HepG2 (cell line): ENCODE data around the gene VEGFB. TPM values are rescaled to one million over a fixed set of nuclear protein-coding genes. Genes with fewer than 3 reads are reported as not detected.

Source experiments
- GFI1 ChIP-seq: sonication (generic); formaldehyde crosslinking; IDR thresholded peaks from 2 replicates; pipeline ENCODE4 v1.5.0; 2020; ENCODE audit warnings: missing genetic modification reagents, mild to moderate bottlenecking, borderline replicate concordance
- ISL2 ChIP-seq: sonication (generic); formaldehyde crosslinking; IDR thresholded peaks from 2 replicates; pipeline ENCODE4 v1.5.0; 2020; ENCODE audit warnings: missing genetic modification reagents
- MAZ ChIP-seq, 2 experiments: sonication (generic) in 1 of 2; formaldehyde crosslinking in 1 of 2; IDR thresholded peaks; 2 replicates each; pipeline versions ENCODE4 v1.5.0 to v1.6.1; 2012 to 2020; ENCODE audit warnings: low read depth in 2 of 2, mild to moderate bottlenecking in 2 of 2, borderline replicate concordance in 1 of 2, improper control_type of control experiment in 1 of 2, low read length in 1 of 2, missing genetic modification reagents in 1 of 2, moderate library complexity in 1 of 2
- MLLT10 ChIP-seq: sonication (generic); formaldehyde crosslinking; IDR thresholded peaks from 2 replicates; pipeline ENCODE4 v1.4.0; 2020; ENCODE audit warnings: missing genetic modification reagents
- RAD51 ChIP-seq: fragments of 450-650 bp; IDR thresholded peaks from 2 replicates; pipeline ENCODE4 v1.6.1; 2016; ENCODE audit warnings: borderline replicate concordance
- RBAK ChIP-seq: sonication (generic); formaldehyde crosslinking; IDR thresholded peaks from 2 replicates; pipeline ENCODE4 v1.5.1; 2020; ENCODE audit warnings: mild to moderate bottlenecking, missing genetic modification reagents
- RELA ChIP-seq: sonication (generic); formaldehyde crosslinking; IDR thresholded peaks from 2 replicates; pipeline ENCODE4 v1.4.0; 2020; ENCODE audit warnings: missing genetic modification reagents
- SMC3 ChIP-seq: IDR thresholded peaks from 2 replicates; pipeline ENCODE4 v1.6.1; 2011; ENCODE audit warnings: low read length, improper control_type of control experiment
- SRSF1 ChIP-seq: fragments of 200-400 bp; formaldehyde crosslinking; optimal IDR thresholded peaks from 2 replicates; pipeline ENCODE3; 2017; ENCODE audit warnings: mild to moderate bottlenecking, low read depth, low read length, moderate library complexity
- TAF1 ChIP-seq: sonication (generic); formaldehyde crosslinking; IDR thresholded peaks from 2 replicates; pipeline ENCODE4 v1.4.0; 2020; ENCODE audit warnings: missing genetic modification reagents
- ZFP36 ChIP-seq: fragments of 150-350 bp; IDR thresholded peaks from 2 replicates; pipeline ENCODE4 v1.6.1; 2018; ENCODE audit warnings: borderline replicate concordance, low read length, low read depth; ENCODE audit not compliant: partially characterized antibody
- ZFP37 ChIP-seq: sonication (generic); formaldehyde crosslinking; IDR thresholded peaks from 2 replicates; pipeline ENCODE4 v1.4.0; 2020; ENCODE audit warnings: missing genetic modification reagents, borderline replicate concordance
- ZNF232 ChIP-seq: sonication (generic); formaldehyde crosslinking; IDR thresholded peaks from 2 replicates; pipeline ENCODE4 v1.4.0; 2020; ENCODE audit warnings: missing genetic modification reagents, borderline replicate concordance
- ZNF329 ChIP-seq: sonication (generic); formaldehyde crosslinking; IDR thresholded peaks from 2 replicates; pipeline ENCODE4 v1.9.0; 2021; ENCODE audit warnings: low read depth, mild to moderate bottlenecking, missing genetic modification reagents
- ZNF335 ChIP-seq: sonication (generic); formaldehyde crosslinking; IDR thresholded peaks from 2 replicates; pipeline ENCODE4 v1.4.0; 2020; ENCODE audit warnings: missing genetic modification reagents
- ZNF543 ChIP-seq: sonication (generic); formaldehyde crosslinking; IDR thresholded peaks from 2 replicates; pipeline ENCODE4 v1.4.0; 2020; ENCODE audit warnings: mild to moderate bottlenecking, missing genetic modification reagents
- ZSCAN29 ChIP-seq: sonication (generic); formaldehyde crosslinking; conservative IDR thresholded peaks from 2 replicates; pipeline ENCODE4 v1.4.0; 2020; ENCODE audit warnings: mild to moderate bottlenecking, missing genetic modification reagents
- polyA plus RNA-seq, 8 experiments: library from polyadenylated mRNA; depleted of rRNA in 3 of 8; stranded (reverse) in 7 of 8; unstranded in 1 of 8; fragments of >200 nt; fragmentation: Illumina TruSeq in 4 of 8; extraction: Trizol in 4 of 8; gene quantifications; 2 replicates each; pipeline versions ENCODE4 v1.2.1 to v1.2.3, GENCODE V29; 2011 to 2016; ENCODE audit warnings: low read depth in 4 of 8, missing spikeins in 1 of 8, mixed read lengths in 1 of 8; ENCODE audit not compliant: insufficient read depth in 1 of 8
- total RNA-seq, 5 experiments: library from RNA; depleted of rRNA; stranded (reverse); fragments of >200 nt; fragmentation: Illumina TruSeq; extraction: Trizol; gene quantifications; 2 replicates each; pipeline ENCODE4 v1.2.3, GENCODE V29; 2016; ENCODE audit warnings: low read depth in 1 of 5
- TF ChIP-seq, protein P1 (sequence below): sonication (generic); formaldehyde crosslinking; IDR thresholded peaks from 2 replicates; pipeline ENCODE4 v1.5.1; 2020; ENCODE audit warnings: missing genetic modification reagents, mild to moderate bottlenecking, borderline replicate concordance
- TF ChIP-seq, protein P2 (sequence below): IDR thresholded peaks from 2 replicates; pipeline ENCODE4 v1.6.1; 2016; ENCODE audit warnings: missing compliant biosample characterization, missing genetic modification reagents, borderline replicate concordance
- TF ChIP-seq, protein P3 (sequence below): sonication (generic); formaldehyde crosslinking; IDR thresholded peaks from 2 replicates; pipeline ENCODE4 v1.5.1; 2020; ENCODE audit warnings: mild to moderate bottlenecking, missing genetic modification reagents, moderate library complexity

VEGFB gene
- total and polyA plus RNA-seq, 2 of the 13 experiments (the other 11 are each of a cell fraction or from before 2014, with no cell fraction given): 9.0 to 11.3 TPM

DNA sequence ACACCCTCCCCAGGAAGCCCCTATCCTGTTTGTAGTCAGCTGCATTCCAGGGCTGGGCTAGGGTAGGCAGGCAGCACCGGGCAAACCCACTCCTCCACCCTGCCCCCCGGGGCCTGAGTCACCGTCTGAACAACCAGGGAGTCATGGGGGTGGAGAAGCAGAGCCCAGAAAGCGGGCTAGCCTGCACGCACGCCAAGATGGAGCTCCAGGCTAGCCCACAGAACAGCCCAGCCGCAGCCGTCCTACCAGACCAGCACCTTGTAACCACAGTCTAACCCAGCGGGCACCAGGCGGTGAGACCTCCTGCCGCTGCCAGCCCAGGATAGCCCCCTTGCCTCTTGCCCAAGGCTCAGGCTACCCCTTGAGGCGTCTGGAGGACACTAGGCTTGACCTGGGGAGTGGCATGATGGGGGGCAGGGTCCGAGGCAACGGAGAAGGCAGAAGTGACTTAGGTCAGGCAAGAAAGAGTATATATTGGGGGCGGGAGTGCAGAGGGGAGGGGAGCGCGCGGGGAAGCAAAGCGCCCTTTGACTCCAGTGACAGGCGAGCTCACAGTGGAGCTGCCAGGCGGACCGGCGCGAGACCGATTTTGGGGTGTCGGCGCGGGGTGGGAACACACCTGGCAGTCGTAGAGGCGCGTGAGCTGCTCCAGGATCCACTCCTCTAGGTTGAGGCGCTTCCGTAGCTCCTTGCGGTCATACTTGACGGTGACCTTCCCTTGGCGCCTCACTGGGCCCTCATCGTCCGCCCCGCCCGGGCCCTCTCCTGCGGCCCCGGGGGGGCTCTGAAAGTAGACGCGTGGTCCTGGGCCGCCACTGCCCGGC is 11.6 kb downstream of the VEGFB start (continued):
- peak; percentile 26; the same call in 1 of the 2 replicates for TF ChIP-seq TAF1
- TF ChIP-seq, protein P1, sequence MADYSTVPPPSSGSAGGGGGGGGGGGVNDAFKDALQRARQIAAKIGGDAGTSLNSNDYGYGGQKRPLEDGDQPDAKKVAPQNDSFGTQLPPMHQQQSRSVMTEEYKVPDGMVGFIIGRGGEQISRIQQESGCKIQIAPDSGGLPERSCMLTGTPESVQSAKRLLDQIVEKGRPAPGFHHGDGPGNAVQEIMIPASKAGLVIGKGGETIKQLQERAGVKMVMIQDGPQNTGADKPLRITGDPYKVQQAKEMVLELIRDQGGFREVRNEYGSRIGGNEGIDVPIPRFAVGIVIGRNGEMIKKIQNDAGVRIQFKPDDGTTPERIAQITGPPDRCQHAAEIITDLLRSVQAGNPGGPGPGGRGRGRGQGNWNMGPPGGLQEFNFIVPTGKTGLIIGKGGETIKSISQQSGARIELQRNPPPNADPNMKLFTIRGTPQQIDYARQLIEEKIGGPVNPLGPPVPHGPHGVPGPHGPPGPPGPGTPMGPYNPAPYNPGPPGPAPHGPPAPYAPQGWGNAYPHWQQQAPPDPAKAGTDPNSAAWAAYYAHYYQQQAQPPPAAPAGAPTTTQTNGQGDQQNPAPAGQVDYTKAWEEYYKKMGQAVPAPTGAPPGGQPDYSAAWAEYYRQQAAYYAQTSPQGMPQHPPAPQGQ (CRISPR knock-in tag): no peak
- TF ChIP-seq ZNF335 (CRISPR knock-in tag): no peak
- no peak for TF ChIP-seq RBAK (CRISPR knock-in tag)
- 0 out of 2 replicates have a peak, but pooled peaks have one; percentile 44 for TF ChIP-seq ZNF543
- TF ChIP-seq ZNF232 (CRISPR knock-in tag): no peak
- no peak for TF ChIP-seq ZSCAN29 (CRISPR knock-in tag)
- TF ChIP-seq ISL2 (CRISPR knock-in tag): 0 out of 2 replicates have a peak, but pooled peaks have one; percentile 23
- TF ChIP-seq, protein P2, sequence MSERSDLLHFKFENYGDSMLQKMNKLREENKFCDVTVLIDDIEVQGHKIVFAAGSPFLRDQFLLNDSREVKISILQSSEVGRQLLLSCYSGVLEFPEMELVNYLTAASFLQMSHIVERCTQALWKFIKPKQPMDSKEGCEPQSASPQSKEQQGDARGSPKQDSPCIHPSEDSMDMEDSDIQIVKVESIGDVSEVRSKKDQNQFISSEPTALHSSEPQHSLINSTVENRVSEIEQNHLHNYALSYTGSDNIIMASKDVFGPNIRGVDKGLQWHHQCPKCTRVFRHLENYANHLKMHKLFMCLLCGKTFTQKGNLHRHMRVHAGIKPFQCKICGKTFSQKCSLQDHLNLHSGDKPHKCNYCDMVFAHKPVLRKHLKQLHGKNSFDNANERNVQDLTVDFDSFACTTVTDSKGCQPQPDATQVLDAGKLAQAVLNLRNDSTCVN (CRISPR knock-in tag): no peak
- TF ChIP-seq, protein P3, sequence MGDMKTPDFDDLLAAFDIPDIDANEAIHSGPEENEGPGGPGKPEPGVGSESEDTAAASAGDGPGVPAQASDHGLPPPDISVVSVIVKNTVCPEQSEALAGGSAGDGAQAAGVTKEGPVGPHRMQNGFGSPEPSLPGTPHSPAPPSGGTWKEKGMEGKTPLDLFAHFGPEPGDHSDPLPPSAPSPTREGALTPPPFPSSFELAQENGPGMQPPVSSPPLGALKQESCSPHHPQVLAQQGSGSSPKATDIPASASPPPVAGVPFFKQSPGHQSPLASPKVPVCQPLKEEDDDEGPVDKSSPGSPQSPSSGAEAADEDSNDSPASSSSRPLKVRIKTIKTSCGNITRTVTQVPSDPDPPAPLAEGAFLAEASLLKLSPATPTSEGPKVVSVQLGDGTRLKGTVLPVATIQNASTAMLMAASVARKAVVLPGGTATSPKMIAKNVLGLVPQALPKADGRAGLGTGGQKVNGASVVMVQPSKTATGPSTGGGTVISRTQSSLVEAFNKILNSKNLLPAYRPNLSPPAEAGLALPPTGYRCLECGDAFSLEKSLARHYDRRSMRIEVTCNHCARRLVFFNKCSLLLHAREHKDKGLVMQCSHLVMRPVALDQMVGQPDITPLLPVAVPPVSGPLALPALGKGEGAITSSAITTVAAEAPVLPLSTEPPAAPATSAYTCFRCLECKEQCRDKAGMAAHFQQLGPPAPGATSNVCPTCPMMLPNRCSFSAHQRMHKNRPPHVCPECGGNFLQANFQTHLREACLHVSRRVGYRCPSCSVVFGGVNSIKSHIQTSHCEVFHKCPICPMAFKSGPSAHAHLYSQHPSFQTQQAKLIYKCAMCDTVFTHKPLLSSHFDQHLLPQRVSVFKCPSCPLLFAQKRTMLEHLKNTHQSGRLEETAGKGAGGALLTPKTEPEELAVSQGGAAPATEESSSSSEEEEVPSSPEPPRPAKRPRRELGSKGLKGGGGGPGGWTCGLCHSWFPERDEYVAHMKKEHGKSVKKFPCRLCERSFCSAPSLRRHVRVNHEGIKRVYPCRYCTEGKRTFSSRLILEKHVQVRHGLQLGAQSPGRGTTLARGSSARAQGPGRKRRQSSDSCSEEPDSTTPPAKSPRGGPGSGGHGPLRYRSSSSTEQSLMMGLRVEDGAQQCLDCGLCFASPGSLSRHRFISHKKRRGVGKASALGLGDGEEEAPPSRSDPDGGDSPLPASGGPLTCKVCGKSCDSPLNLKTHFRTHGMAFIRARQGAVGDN (CRISPR knock-in tag): peak; percentile 67
- TF ChIP-seq MAZ (IDR thresholded peaks at IDR 0.05; ENCODE audit: borderline replicate concordance, low read depth, low read length): no peak
- peak; percentile 36; the same call in 1 of the 2 replicates for TF ChIP-seq MAZ (CRISPR knock-in tag; IDR thresholded peaks at IDR 0.05; ENCODE audit: low read depth)
- TF ChIP-seq RELA (CRISPR knock-in tag): no peak
- no peak for TF ChIP-seq MLLT10 (CRISPR knock-in tag)
- TF ChIP-seq ZFP36: no peak
- no peak for TF ChIP-seq SRSF1
- TF ChIP-seq ZFP37 (CRISPR knock-in tag): no peak
- no peak for TF ChIP-seq SMC3
- TF ChIP-seq RAD51: no peak
- TF ChIP-seq ZNF329: no peak
- TF ChIP-seq GFI1 (CRISPR knock-in tag): no peak
